ENCODE results near the gene CRTC1. TPM values are rescaled to one million over a fixed set of nuclear protein-coding genes. Genes with fewer than 3 reads are reported as not detected.

Gene CRTC1
- total RNA-seq, 4 donors from 2014 or later, result 2.4 to 17.5 (median 6.7) TPM

- Histone ChIP-seq H3K27me3 (no peaks in the 10 kb centered on the region), H3K4me1 (peaks cover 0 to 5% of the 10 kb centered on the region in 2 donors), H3K4me3 (no peak overlapping the region), H3K27ac (no peak overlapping the region), H3K9me3 (no peaks in the 10 kb centered on the region), H3K36me3 (no peaks in the 10 kb centered on the region)
- peak in 1 of 2 donors; percentile 36 for DNase-seq
- TF ChIP-seq CTCF (IDR thresholded peaks at IDR 0.05), result no peak
- TF ChIP-seq POLR2A (IDR thresholded peaks at IDR 0.05), result no peak
- intact Hi-C loops (cut with DNase I; ENCODE audit: low total_unique reads), result no loop called here
These were observed 57.9 kb downstream of the CRTC1 start for GRCh38 chr19:18741124-18742121.

- Histone ChIP-seq H3K36me3 (no peaks in the 10 kb centered on the region), H3K27me3 (no peaks in the 10 kb centered on the region), H3K4me1 (peaks cover 0 to 5% of the 10 kb centered on the region in 2 donors), H3K4me3 (no peak overlapping the region), H3K9me3 (no peaks in the 10 kb centered on the region), H3K27ac (no peak overlapping the region)
- no peak for TF ChIP-seq POLR2A (IDR thresholded peaks at IDR 0.05)
- TF ChIP-seq CTCF (IDR thresholded peaks at IDR 0.05), result no peak
- intact Hi-C loops (cut with DNase I; ENCODE audit: low total_unique reads), result no loop called here
- DNase-seq, result no peak
These were observed 58.8 kb downstream of the CRTC1 start for GRCh38 chr19:18742324-18742723.

- intact Hi-C loops (cut with DNase I; ENCODE audit: low total_unique reads), result no loop called here
- DNase-seq, result peak; percentile 62 to 74
- no peak overlapping the region for H3K4me3 ChIP-seq
- no peaks in the 10 kb centered on the region for H3K27me3 ChIP-seq
- peak overlapping the region in 1 of 2 donors; percentile 31 for H3K27ac ChIP-seq
- no peaks in the 10 kb centered on the region for H3K9me3 ChIP-seq
- H3K36me3 ChIP-seq, result no peaks in the 10 kb centered on the region
- peaks cover 0 to 5% of the 10 kb centered on the region in 2 donors for H3K4me1 ChIP-seq
- TF ChIP-seq CTCF (IDR thresholded peaks at IDR 0.05) (peak in 1 of 4 experiments; percentile 13), POLR2A (IDR thresholded peaks at IDR 0.05) (no peak)
These were observed 59.6 kb downstream of the CRTC1 start for GRCh38 chr19:18742838-18743783.

GRCh38 chr19:18743784-18744418, 60.4 kb downstream of the CRTC1 start:
- Histone ChIP-seq H3K4me1 (peaks cover 0 to 5% of the 10 kb centered on the region in 2 donors), H3K27me3 (no peaks in the 10 kb centered on the region), H3K27ac (peak overlapping the region in 1 of 2 donors; percentile 31), H3K4me3 (no peak overlapping the region), H3K9me3 (no peaks in the 10 kb centered on the region), H3K36me3 (no peaks in the 10 kb centered on the region)
- intact Hi-C loops (cut with DNase I; ENCODE audit: low total_unique reads), result no loop called here
- TF ChIP-seq POLR2A (IDR thresholded peaks at IDR 0.05) (no peak), CTCF (IDR thresholded peaks at IDR 0.05) (no peak)
- DNase-seq, result no peak

Data from uterus (tissue), 4 donors.